ENCODE data around the gene CXCL10.

- TF ChIP-seq CTCF (conservative IDR thresholded peaks at IDR 0.05) (peak; percentile 89), ZFX (IDR thresholded peaks at IDR 0.05) (no peak)
These were observed 44.5 kb upstream of the CXCL10 start for GRCh38 chr4:76067652-76068286.

Measured in C4-2B (cell line).